ENCODE data around the gene OSBPL2.

The OSBPL2 gene

GRCh38 chr20:62222972-62223371, 15.3 kb upstream of the OSBPL2 start:
- no peak overlapping the region for H3K4me3 ChIP-seq (ENCODE audit: low read depth in 1 of 2, low read length in 2 of 2)
- peaks cover 62% of the 10 kb centered on the region for H4K20me1 ChIP-seq (ENCODE audit: insufficient read depth, low read length)
- ATAC-seq (ENCODE audit: insufficient read depth, low read depth) (no peak), DNase-seq (no peak)
- H3K27me3 ChIP-seq (ENCODE audit: insufficient read depth, low read length, poor library complexity), result peaks cover 9% of the 10 kb centered on the region
- no peaks in the 10 kb centered on the region for H3K36me3 ChIP-seq (ENCODE audit: insufficient read depth, low read length)
- H3K4me1 ChIP-seq (ENCODE audit: insufficient read depth, low read length), result peaks cover 6% of the 10 kb centered on the region
- TF ChIP-seq EZH2 (IDR thresholded peaks at IDR 0.05; ENCODE audit: borderline replicate concordance, low read depth, low read length, severe bottlenecking), result no peak
- TF ChIP-seq CTCF (IDR thresholded peaks at IDR 0.05; ENCODE audit: borderline replicate concordance, extremely low read depth, low read length, poor library complexity, severe bottlenecking), result no peak
- H3K4me2 ChIP-seq (ENCODE audit: insufficient read depth, low read length), result no peak overlapping the region
- no peaks in the 10 kb centered on the region for H3K79me2 ChIP-seq (ENCODE audit: insufficient read depth, low read length)
- no peak overlapping the region for H2AFZ ChIP-seq (ENCODE audit: low read depth, low read length)
- H3K27ac ChIP-seq (ENCODE audit: low read length), result no peak overlapping the region
- no peaks in the 10 kb centered on the region for H3K9me3 ChIP-seq (ENCODE audit: insufficient read depth, low read length, severe bottlenecking)
- no peak overlapping the region for H3K9ac ChIP-seq (ENCODE audit: low read depth, low read length)

GRCh38 chr20:62223571-62223970, 14.8 kb upstream of the OSBPL2 start:
- no peak overlapping the region for H2AFZ ChIP-seq (ENCODE audit: low read depth, low read length)
- H3K9ac ChIP-seq (ENCODE audit: low read depth, low read length), result no peak overlapping the region
- no peaks in the 10 kb centered on the region for H3K36me3 ChIP-seq (ENCODE audit: insufficient read depth, low read length)
- no peak overlapping the region for H3K4me3 ChIP-seq (ENCODE audit: low read depth in 1 of 2, low read length in 2 of 2)
- no peak overlapping the region for H3K27ac ChIP-seq (ENCODE audit: low read length)
- no peaks in the 10 kb centered on the region for H3K79me2 ChIP-seq (ENCODE audit: insufficient read depth, low read length)
- no peak for TF ChIP-seq EZH2 (IDR thresholded peaks at IDR 0.05; ENCODE audit: borderline replicate concordance, low read depth, low read length, severe bottlenecking)
- peaks cover 9% of the 10 kb centered on the region for H3K27me3 ChIP-seq (ENCODE audit: insufficient read depth, low read length, poor library complexity)
- peaks cover 56% of the 10 kb centered on the region for H4K20me1 ChIP-seq (ENCODE audit: insufficient read depth, low read length)
- H3K4me2 ChIP-seq (ENCODE audit: insufficient read depth, low read length), result no peak overlapping the region
- ATAC-seq (ENCODE audit: insufficient read depth, low read depth), result no peak
- DNase-seq, result no peak
- no peaks in the 10 kb centered on the region for H3K9me3 ChIP-seq (ENCODE audit: insufficient read depth, low read length, severe bottlenecking)
- peaks cover 6% of the 10 kb centered on the region for H3K4me1 ChIP-seq (ENCODE audit: insufficient read depth, low read length)

- H2AFZ ChIP-seq (ENCODE audit: low read depth, low read length), result no peak overlapping the region
- ATAC-seq (ENCODE audit: insufficient read depth, low read depth) (no peak), DNase-seq (no peak)
- no peak overlapping the region for H3K4me3 ChIP-seq (ENCODE audit: low read depth in 1 of 2, low read length in 2 of 2)
- no peak for TF ChIP-seq EZH2 (IDR thresholded peaks at IDR 0.05; ENCODE audit: borderline replicate concordance, low read depth, low read length, severe bottlenecking)
- TF ChIP-seq CTCF (IDR thresholded peaks at IDR 0.05; ENCODE audit: borderline replicate concordance, extremely low read depth, low read length, poor library complexity, severe bottlenecking), result no peak
- H3K9me3 ChIP-seq (ENCODE audit: insufficient read depth, low read length, severe bottlenecking), result no peaks in the 10 kb centered on the region
- H3K4me1 ChIP-seq (ENCODE audit: insufficient read depth, low read length), result peaks cover 6% of the 10 kb centered on the region
- peaks cover 58% of the 10 kb centered on the region for H4K20me1 ChIP-seq (ENCODE audit: insufficient read depth, low read length)
- no peaks in the 10 kb centered on the region for H3K36me3 ChIP-seq (ENCODE audit: insufficient read depth, low read length)
- no peak overlapping the region for H3K9ac ChIP-seq (ENCODE audit: low read depth, low read length)
- no peak overlapping the region for H3K4me2 ChIP-seq (ENCODE audit: insufficient read depth, low read length)
- no peak overlapping the region for H3K27ac ChIP-seq (ENCODE audit: low read length)
- no peaks in the 10 kb centered on the region for H3K79me2 ChIP-seq (ENCODE audit: insufficient read depth, low read length)
- H3K27me3 ChIP-seq (ENCODE audit: insufficient read depth, low read length, poor library complexity), result peaks cover 9% of the 10 kb centered on the region
Observed at GRCh38 chr20:62224113-62224855, 14.0 kb upstream of the OSBPL2 start.

GRCh38 chr20:62225026-62225425, 13.3 kb upstream of the OSBPL2 start:
- H3K27me3 ChIP-seq (ENCODE audit: insufficient read depth, low read length, poor library complexity), result peaks cover 9% of the 10 kb centered on the region
- H2AFZ ChIP-seq (ENCODE audit: low read depth, low read length), result no peak overlapping the region
- H4K20me1 ChIP-seq (ENCODE audit: insufficient read depth, low read length), result peaks cover 54% of the 10 kb centered on the region
- ATAC-seq (ENCODE audit: insufficient read depth, low read depth) (no peak), DNase-seq (no peak)
- H3K27ac ChIP-seq (ENCODE audit: low read length), result no peak overlapping the region
- no peak overlapping the region for H3K9ac ChIP-seq (ENCODE audit: low read depth, low read length)
- H3K36me3 ChIP-seq (ENCODE audit: insufficient read depth, low read length), result no peaks in the 10 kb centered on the region
- no peaks in the 10 kb centered on the region for H3K79me2 ChIP-seq (ENCODE audit: insufficient read depth, low read length)
- TF ChIP-seq EZH2 (IDR thresholded peaks at IDR 0.05; ENCODE audit: borderline replicate concordance, low read depth, low read length, severe bottlenecking), result no peak
- TF ChIP-seq CTCF (IDR thresholded peaks at IDR 0.05; ENCODE audit: borderline replicate concordance, extremely low read depth, low read length, poor library complexity, severe bottlenecking), result no peak
- no peaks in the 10 kb centered on the region for H3K9me3 ChIP-seq (ENCODE audit: insufficient read depth, low read length, severe bottlenecking)
- H3K4me2 ChIP-seq (ENCODE audit: insufficient read depth, low read length), result no peak overlapping the region
- H3K4me1 ChIP-seq (ENCODE audit: insufficient read depth, low read length), result peaks cover 5% of the 10 kb centered on the region
- no peak overlapping the region for H3K4me3 ChIP-seq (ENCODE audit: low read depth in 1 of 2, low read length in 2 of 2)

All from DND-41 (cell line).